ENCODE data around the gene POLR2E. TPM values are rescaled to one million over a fixed set of nuclear protein-coding genes. Genes with fewer than 3 reads are reported as not detected.

POLR2E gene
- total and polyA plus RNA-seq, 2 of the 13 experiments (the other 11 are each of a cell fraction or from before 2014, with no cell fraction given): 140 to 272 TPM

GRCh38 chr19:1046117-1046626 is 49.0 kb downstream of the POLR2E start (continued):
- TF ChIP-seq PHF5A (CRISPR knock-in tag; IDR thresholded peaks at IDR 0.05; ENCODE audit: low read depth, unreplicated experiment): no peak
- no peak for TF ChIP-seq FOXK1 (CRISPR knock-in tag; IDR thresholded peaks at IDR 0.05; ENCODE audit: borderline replicate concordance, low read depth)
- TF ChIP-seq RFX5 (IDR thresholded peaks at IDR 0.05; ENCODE audit: low read depth, low read length): no peak
- TF ChIP-seq LRRFIP1 (CRISPR knock-in tag; conservative IDR thresholded peaks at IDR 0.05): no peak
- TF ChIP-seq BATF2 (CRISPR knock-in tag; IDR thresholded peaks at IDR 0.05): no peak
- no peak for TF ChIP-seq RFXAP (CRISPR knock-in tag; IDR thresholded peaks at IDR 0.05; ENCODE audit: borderline replicate concordance)
- no peak for TF ChIP-seq FOSL1 (CRISPR knock-in tag; IDR thresholded peaks at IDR 0.05; ENCODE audit: borderline replicate concordance)
- no peak for TF ChIP-seq PRDM15 (CRISPR knock-in tag; IDR thresholded peaks at IDR 0.05)
- no peak for TF ChIP-seq DPF2 (CRISPR knock-in tag; IDR thresholded peaks at IDR 0.05; ENCODE audit: borderline replicate concordance, low read depth)
- TF ChIP-seq ISL2 (CRISPR knock-in tag; IDR thresholded peaks at IDR 0.05): no peak
- no peak; the same call in 1 of the 2 replicates for TF ChIP-seq ZNF598 (CRISPR knock-in tag; IDR thresholded peaks at IDR 0.05; ENCODE audit: borderline replicate concordance)
- TF ChIP-seq FOXA3 (CRISPR knock-in tag; IDR thresholded peaks at IDR 0.05): 0 out of 2 replicates have a peak, but pooled peaks have one; percentile 13
- TF ChIP-seq ARID2 (CRISPR knock-in tag; IDR thresholded peaks at IDR 0.05; ENCODE audit: borderline replicate concordance): no peak
- peak; percentile 67 for TF ChIP-seq BHLHE40 (IDR thresholded peaks at IDR 0.05; ENCODE audit: low read length)
- TF ChIP-seq ZBTB33 (CRISPR knock-in tag; IDR thresholded peaks at IDR 0.05): peak; percentile 97
- TF ChIP-seq MAZ (IDR thresholded peaks at IDR 0.05; ENCODE audit: borderline replicate concordance, low read depth, low read length): no peak
- 0 out of 2 replicates have a peak, but pooled peaks have one; percentile 20 for TF ChIP-seq MAZ (CRISPR knock-in tag; IDR thresholded peaks at IDR 0.05; ENCODE audit: low read depth)
- peak; percentile 64; the same call in 1 of the 2 replicates for TF ChIP-seq ZNF557 (CRISPR knock-in tag; IDR thresholded peaks at IDR 0.05)
- no peak for TF ChIP-seq NR1H2 (CRISPR knock-in tag; IDR thresholded peaks at IDR 0.05; ENCODE audit: borderline replicate concordance, low read depth)
- no peak for TF ChIP-seq ZNF496 (CRISPR knock-in tag; IDR thresholded peaks at IDR 0.05; ENCODE audit: insufficient replicate concordance)
